H1 (cell line): Measurements from ENCODE around the gene EDEM1. TPM values are rescaled to one million over a fixed set of nuclear protein-coding genes. Genes with fewer than 3 reads are reported as not detected.

Source experiments
- CTCF ChIA-PET: fragments of 300-600 bp; sonication (Branson Sonifier 250); formaldehyde crosslinking; loops from one replicate; lab custom pipeline; 2021; ENCODE audit not compliant: partially characterized antibody; lab: Charles Lee
- POLR2A ChIA-PET: fragments of 300-600 bp; sonication (Branson Sonifier 250); formaldehyde crosslinking; loops from one replicate; lab custom pipeline; 2021; ENCODE audit warnings: inconsistent platforms; ENCODE audit not compliant: partially characterized antibody; lab: Charles Lee
- DNase-seq, 2 experiments: peaks; one replicate each; pipeline versions ENCODE4 v3.0.0 to v3.0.0-alpha.2; 2010 to 2022; ENCODE audit warnings: low spot score in 2 of 2, low read depth in 1 of 2, mixed read lengths in 1 of 2
- FAIRE-seq: peaks from 2 replicates; lab custom pipeline; 2011; peaks lifted over from hg19 to GRCh38; lab: Jason Lieb, UNC
- H2AFZ ChIP-seq: 2 replicates; pipeline ENCODE4 v1.8.1; 2012; ENCODE audit warnings: low read length, inconsistent platforms
- H2AK5ac ChIP-seq: 2 replicates; pipeline ENCODE4 v1.6.1; 2013; ENCODE audit warnings: low read depth, low read length
- H2BK120ac ChIP-seq: replicated peaks from 2 replicates; pipeline ENCODE3; 2013; ENCODE audit warnings: low read depth, low read length, inconsistent platforms
- H2BK12ac ChIP-seq: 2 replicates; pipeline ENCODE4 v1.6.1; 2013; ENCODE audit warnings: low read depth, low read length
- H2BK15ac ChIP-seq: 2 replicates; pipeline ENCODE4 v1.6.1; 2013; ENCODE audit warnings: low read length
- H2BK20ac ChIP-seq: 2 replicates; pipeline ENCODE4 v1.6.1; 2013; ENCODE audit warnings: low read length
- H2BK5ac ChIP-seq: 2 replicates; pipeline ENCODE4 v1.6.1; 2013; ENCODE audit warnings: low read depth, low read length
- H3K14ac ChIP-seq: 2 replicates; pipeline ENCODE4 v1.6.1; 2013; ENCODE audit warnings: inconsistent platforms; ENCODE audit not compliant: insufficient read length
- H3K18ac ChIP-seq: 2 replicates; pipeline ENCODE4 v1.6.1; 2013; ENCODE audit warnings: low read length; ENCODE audit errors: extremely low read depth
- H3K23ac ChIP-seq: 2 replicates; pipeline ENCODE4 v1.6.1; 2013; ENCODE audit warnings: inconsistent platforms; ENCODE audit not compliant: insufficient read length
- H3K23me2 ChIP-seq: 2 replicates; pipeline ENCODE4 v1.6.1; 2013; ENCODE audit warnings: low read depth, low read length
- H3K27ac ChIP-seq: 2 replicates; pipeline ENCODE4 v1.6.1; 2011; ENCODE audit warnings: low read depth, low read length, inconsistent platforms
- H3K27me3 ChIP-seq, 4 experiments: replicated peaks in 1 of 4; 1 replicate in 1 of 4; 2 replicates in 3 of 4; pipeline versions ENCODE4 v1.6.1 to v1.8.1; 2011 to 2013; ENCODE audit warnings: low read length in 3 of 4, mild to moderate bottlenecking in 3 of 4, inconsistent platforms in 2 of 4, mixed read lengths in 2 of 4, moderate library complexity in 1 of 4; ENCODE audit not compliant: control insufficient read depth in 3 of 4, insufficient read depth in 3 of 4; ENCODE audit errors: extremely low read depth in 1 of 4
- H3K36me3 ChIP-seq, 4 experiments: 2 replicates each; pipeline versions ENCODE4 v1.6.1 to v1.8.1; 2011 to 2013; ENCODE audit warnings: mild to moderate bottlenecking in 4 of 4, low read length in 3 of 4, moderate library complexity in 2 of 4, control low read depth in 1 of 4, inconsistent platforms in 1 of 4; ENCODE audit not compliant: insufficient read depth in 4 of 4, control insufficient read depth in 2 of 4
- H3K4ac ChIP-seq: replicated peaks from 2 replicates; pipeline ENCODE3; 2013; ENCODE audit warnings: low read length, low read depth, mixed read lengths, inconsistent platforms; ENCODE audit not compliant: insufficient read length
- H3K4me1 ChIP-seq, 4 experiments: replicated peaks in 1 of 4; 1 replicate in 1 of 4; 2 replicates in 3 of 4; pipeline versions ENCODE4 v1.6.1 to v1.8.1; 2011 to 2013; ENCODE audit warnings: low read length in 3 of 4, inconsistent platforms in 2 of 4, mixed read lengths in 1 of 4; ENCODE audit not compliant: insufficient read depth in 4 of 4, control insufficient read depth in 3 of 4
- H3K4me2 ChIP-seq, 2 experiments: 2 replicates each; pipeline versions ENCODE4 v1.6.1 to v1.8.1; 2011 to 2013; ENCODE audit warnings: low read depth in 2 of 2, low read length in 2 of 2, control low read depth in 1 of 2, inconsistent platforms in 1 of 2, mild to moderate bottlenecking in 1 of 2; ENCODE audit not compliant: insufficient read depth in 1 of 2
- H3K4me3 ChIP-seq, 4 experiments: fragments of 200-600, 300-600 bp in 1 of 4; sonication (generic), shearing (Covaris generic), sonication (Bioruptor Twin) in 1 of 4; 2 replicates each; pipeline versions ENCODE4 v1.5.1 to v1.8.1; 2011 to 2016; ENCODE audit warnings: low read length in 4 of 4, low read depth in 3 of 4, control low read depth in 2 of 4, inconsistent platforms in 2 of 4, mild to moderate bottlenecking in 2 of 4, mixed read lengths in 1 of 4, moderate library complexity in 1 of 4; ENCODE audit not compliant: insufficient read depth in 2 of 4; ENCODE audit errors: extremely low read depth in 1 of 4
- H3K56ac ChIP-seq: replicated peaks from 2 replicates; pipeline ENCODE3; 2013; ENCODE audit warnings: low read depth, mild to moderate bottlenecking, mixed read lengths, low read length, inconsistent platforms; ENCODE audit not compliant: insufficient read length
- H3K79me1 ChIP-seq: 2 replicates; pipeline ENCODE4 v1.6.1; 2013; ENCODE audit warnings: low read depth, low read length, control low read depth
- H3K79me2 ChIP-seq, 2 experiments: 2 replicates each; pipeline versions ENCODE4 v1.6.1 to v1.8.1; 2012 to 2013; ENCODE audit warnings: low read length in 2 of 2, mild to moderate bottlenecking in 2 of 2, inconsistent platforms in 1 of 2; ENCODE audit not compliant: insufficient read depth in 2 of 2, control insufficient read depth in 1 of 2
- H3K9ac ChIP-seq, 4 experiments: replicated peaks in 1 of 4; 1 replicate in 1 of 4; 2 replicates in 3 of 4; pipeline versions ENCODE4 v1.6.1 to v1.8.1; 2011 to 2013; ENCODE audit warnings: low read depth in 3 of 4, low read length in 3 of 4, control low read depth in 2 of 4, mild to moderate bottlenecking in 2 of 4, moderate library complexity in 2 of 4, inconsistent platforms in 1 of 4; ENCODE audit errors: extremely low read depth in 1 of 4
- H3K9me3 ChIP-seq, 2 experiments: 2 replicates each; pipeline versions ENCODE4 v1.6.1 to v1.8.1; 2012 to 2013; ENCODE audit warnings: mild to moderate bottlenecking in 2 of 2, moderate library complexity in 2 of 2, control low read depth in 1 of 2, inconsistent platforms in 1 of 2, low read depth in 1 of 2, low read length in 1 of 2, mixed read lengths in 1 of 2; ENCODE audit not compliant: insufficient read depth in 2 of 2
- H4K20me1 ChIP-seq, 2 experiments: replicated peaks in 1 of 2; 2 replicates each; pipeline versions ENCODE3 to v1.8.1; 2011 to 2013; ENCODE audit warnings: inconsistent platforms in 2 of 2, low read length in 2 of 2, mild to moderate bottlenecking in 1 of 2; ENCODE audit not compliant: insufficient read depth in 2 of 2, control insufficient read depth in 1 of 2
- H4K5ac ChIP-seq: 2 replicates; pipeline ENCODE4 v1.6.1; 2013; ENCODE audit warnings: low read length, low read depth, mixed read lengths, inconsistent platforms; ENCODE audit not compliant: insufficient read length
- H4K8ac ChIP-seq: 2 replicates; pipeline ENCODE4 v1.8.0; 2013; ENCODE audit warnings: mild to moderate bottlenecking, moderate library complexity, low read length, inconsistent platforms; ENCODE audit not compliant: insufficient read depth; ENCODE audit errors: extremely low read depth
- H4K91ac ChIP-seq: replicated peaks from 2 replicates; pipeline ENCODE3; 2013; ENCODE audit warnings: low read length, mixed read lengths, inconsistent platforms; ENCODE audit not compliant: insufficient read length
- BCL11A ChIP-seq, 2 experiments: IDR thresholded peaks; one replicate each; pipeline ENCODE4 v1.6.1; 2011; ENCODE audit warnings: low read depth in 2 of 2, low read length in 2 of 2, mild to moderate bottlenecking in 2 of 2
- GTF2F1 ChIP-seq: IDR thresholded peaks from 2 replicates; pipeline ENCODE4 v1.6.1; 2012; ENCODE audit warnings: low read depth, low read length, improper control_type of control experiment, borderline replicate concordance
- WGBS, 2 experiments: shearing (Covaris generic) in 1 of 2; methylation state at CpG; one replicate each; pipeline versions ENCODE4 v1.1.6 to v1.1.7; 2013 to 2015; ENCODE audit warnings: low lambda C conversion rate in 2 of 2, mixed read lengths in 2 of 2, inconsistent platforms in 1 of 2, low coverage in 1 of 2, missing lambda C conversion rate in 1 of 2; ENCODE audit not compliant: insufficient replicate concordance in 2 of 2, insufficient coverage in 1 of 2, insufficient read length in 1 of 2; ENCODE audit errors: extremely low coverage in 1 of 2, missing lambda C conversion rate in 1 of 2; 5-methylcytosine and 5-hydroxymethylcytosine counted together
- polyA plus RNA-seq, 7 experiments: library from polyadenylated mRNA; depleted of rRNA in 3 of 7; stranded (reverse) in 5 of 7; unstranded in 2 of 7; fragments of >200 nt in 5 of 7; fragments of 200-250 nt in 2 of 7; gene quantifications; 1 replicate in 5 of 7; 2 replicates in 1 of 7; 4 replicates in 1 of 7; pipeline versions ENCODE4 v1.2.1 to v1.2.3, GENCODE V29; 2011 to 2013; ENCODE audit warnings: missing spikeins in 2 of 7, mixed read lengths in 2 of 7
- total RNA-seq: library from RNA; stranded (reverse); fragmentation: NEBNext Ultra II Directional; extraction: Animal tissue kit (Norgen Biotek cat#: 25700); gene quantifications from 2 replicates; pipeline ENCODE4 v1.2.1, GENCODE V29; 2021

Gene EDEM1
- total and polyA plus RNA-seq, 2 of the 8 experiments (the other 6 are each of a cell fraction or from before 2014, with no cell fraction given): 4.8 to 16.4 TPM

GRCh38 chr3:5185093-5185673 lies 2.3 kb upstream of the EDEM1 start:
- no peak overlapping the region for H2AK5ac ChIP-seq
- CTCF ChIA-PET: interaction anchor here (0.7 to 1.9 kb wide), 5 partner anchors 18 to 64 kb away, joined by 3 to 5 read pairs (median 3); no protein-coding TSS in a partner anchor

More at GRCh38 chr3:5185093-5185673, 2.3 kb upstream of the EDEM1 start:
- peaks cover 4 to 7% of the 10 kb centered on the region in 2 experiments for H4K20me1 ChIP-seq
- DNase-seq (no peak), FAIRE-seq (no peak)
- H3K4me2 ChIP-seq: no peak overlapping the region; a peak in 1 of 4 replicates
- no peak overlapping the region for H2BK12ac ChIP-seq
- H4K91ac ChIP-seq: no peak overlapping the region
- no peak overlapping the region for H2BK120ac ChIP-seq
- H3K23me2 ChIP-seq: peaks cover 13% of the 10 kb centered on the region
- peaks cover 0 to 6% (median 0%) of the 10 kb centered on the region in 4 experiments; a peak in 1 of 7 replicates for H3K27me3 ChIP-seq
- peaks cover 0 to 6% (median 4%) of the 10 kb centered on the region in 4 experiments; a peak in 4 of 7 replicates for H3K4me1 ChIP-seq
- no peak overlapping the region for H3K18ac ChIP-seq
- no peak overlapping the region for H3K14ac ChIP-seq
- H4K5ac ChIP-seq: no peak overlapping the region
- peaks cover 0 to 18% of the 10 kb centered on the region in 2 experiments; a peak in 2 of 4 replicates for H3K79me2 ChIP-seq
- H4K8ac ChIP-seq: no peak overlapping the region
- no peaks in the 10 kb centered on the region for H3K79me1 ChIP-seq
- H2BK15ac ChIP-seq: no peak overlapping the region
- peaks cover 0 to 3% (median under 1%) of the 10 kb centered on the region in 4 experiments; a peak in 2 of 8 replicates for H3K36me3 ChIP-seq
- no peak overlapping the region for H2AFZ ChIP-seq
- TF ChIP-seq BCL11A (IDR thresholded peaks at IDR 0.05; ENCODE audit: low read depth in 2 of 2, low read length in 2 of 2) (no peak), GTF2F1 (no peak)
- H3K9me3 ChIP-seq: no peaks in the 10 kb centered on the region
- H3K9ac ChIP-seq: no peak overlapping the region
- 91% methylated on average over 5 of the region's 5 CpGs; no CpG with 5 or more reads in 1 of the 2 experiments for whole genome bisulfite sequencing, 2 experiments
- no peak overlapping the region for H2BK20ac ChIP-seq
- H3K4me3 ChIP-seq: no peak overlapping the region
- H3K56ac ChIP-seq: no peak overlapping the region
- POLR2A ChIA-PET: interaction anchor here (1.4 to 7.4 kb wide), 3 partner anchors 8 to 28 kb away, joined by 3 to 46 read pairs (median 10); no protein-coding TSS in a partner anchor
- no peak overlapping the region for H3K23ac ChIP-seq
- no peak overlapping the region for H3K4ac ChIP-seq
- no peak overlapping the region for H2BK5ac ChIP-seq
- no peak overlapping the region for H3K27ac ChIP-seq
